Activated naive CD4-positive, alpha-beta T cell treated with anti-CD3 and anti-CD28 coated beads, Interleukin-2, amount 10 ng/mL, durations not matched to agents 7 days and 5 days (primary cell): ENCODE results near the gene FPR3.

Source experiments
- CTCF ChIA-PET: fragments of 350-600 bp; sonication (Branson Sonifier 250); formaldehyde crosslinking; loops from one replicate; lab custom pipeline; 2021; ENCODE audit warnings: antibody characterized with exemption; lab: Charles Lee
- DNase-seq: peaks from one replicate; pipeline ENCODE4 v3.0.0-alpha.2; 2020
- H3K27ac Mint-ChIP-seq: one replicate; pipeline ENCODE4 v1.8.0; 2021; ENCODE audit warnings: mild to moderate bottlenecking, moderate library complexity, mixed read lengths
- H3K27me3 Mint-ChIP-seq: one replicate; pipeline ENCODE4 v1.8.0; 2021; ENCODE audit warnings: mild to moderate bottlenecking, mixed read lengths
- H3K36me3 Mint-ChIP-seq: one replicate; pipeline ENCODE4 v1.8.0; 2021; ENCODE audit warnings: mixed read lengths
- H3K4me1 Mint-ChIP-seq: one replicate; pipeline ENCODE4 v1.8.0; 2021; ENCODE audit warnings: mixed read lengths
- H3K4me3 Mint-ChIP-seq: one replicate; pipeline ENCODE4 v1.8.0; 2021; ENCODE audit warnings: mild to moderate bottlenecking, moderate library complexity, mixed read lengths
- H3K9me3 Mint-ChIP-seq: one replicate; pipeline ENCODE4 v1.8.0; 2021; ENCODE audit warnings: mixed read lengths

FPR3 gene

GRCh38 chr19:51837145-51837544, 42.2 kb downstream of the FPR3 start:
- Mint-ChIP-seq H3K4me1 (no peaks in the 10 kb centered on the region), H3K4me3 (no peak overlapping the region), H3K9me3 (peaks cover 36% of the 10 kb centered on the region), H3K27ac (no peak overlapping the region), H3K36me3 (no peaks in the 10 kb centered on the region), H3K27me3 (no peaks in the 10 kb centered on the region)
- no peak for DNase-seq
- CTCF ChIA-PET = no interaction called here

- no peak overlapping the region for H3K27ac Mint-ChIP-seq
- no peak for DNase-seq
- H3K36me3 Mint-ChIP-seq = peaks cover 15% of the 10 kb centered on the region
- H3K4me1 Mint-ChIP-seq = no peaks in the 10 kb centered on the region
- no peak overlapping the region for H3K4me3 Mint-ChIP-seq
- peaks cover 65% of the 10 kb centered on the region for H3K9me3 Mint-ChIP-seq
- no peaks in the 10 kb centered on the region for H3K27me3 Mint-ChIP-seq
- CTCF ChIA-PET = no interaction called here
These were observed 67.1 kb downstream of the FPR3 start for GRCh38 chr19:51861870-51862622.

- H3K9me3 Mint-ChIP-seq = peaks cover 87% of the 10 kb centered on the region
- no peaks in the 10 kb centered on the region for H3K4me1 Mint-ChIP-seq
- H3K27ac Mint-ChIP-seq = no peak overlapping the region
- peaks cover 64% of the 10 kb centered on the region for H3K36me3 Mint-ChIP-seq
- H3K4me3 Mint-ChIP-seq = no peak overlapping the region
- no peak for DNase-seq
- H3K27me3 Mint-ChIP-seq = no peaks in the 10 kb centered on the region
- CTCF ChIA-PET = no interaction called here
These were observed 78.1 kb downstream of the FPR3 start for GRCh38 chr19:51873097-51873496.
